ENCODE results near the gene GLT6D1.

GRCh38 chr9:135618866-135619598 is 20.3 kb downstream of the GLT6D1 start:
- TF ChIP-seq, protein P1, sequence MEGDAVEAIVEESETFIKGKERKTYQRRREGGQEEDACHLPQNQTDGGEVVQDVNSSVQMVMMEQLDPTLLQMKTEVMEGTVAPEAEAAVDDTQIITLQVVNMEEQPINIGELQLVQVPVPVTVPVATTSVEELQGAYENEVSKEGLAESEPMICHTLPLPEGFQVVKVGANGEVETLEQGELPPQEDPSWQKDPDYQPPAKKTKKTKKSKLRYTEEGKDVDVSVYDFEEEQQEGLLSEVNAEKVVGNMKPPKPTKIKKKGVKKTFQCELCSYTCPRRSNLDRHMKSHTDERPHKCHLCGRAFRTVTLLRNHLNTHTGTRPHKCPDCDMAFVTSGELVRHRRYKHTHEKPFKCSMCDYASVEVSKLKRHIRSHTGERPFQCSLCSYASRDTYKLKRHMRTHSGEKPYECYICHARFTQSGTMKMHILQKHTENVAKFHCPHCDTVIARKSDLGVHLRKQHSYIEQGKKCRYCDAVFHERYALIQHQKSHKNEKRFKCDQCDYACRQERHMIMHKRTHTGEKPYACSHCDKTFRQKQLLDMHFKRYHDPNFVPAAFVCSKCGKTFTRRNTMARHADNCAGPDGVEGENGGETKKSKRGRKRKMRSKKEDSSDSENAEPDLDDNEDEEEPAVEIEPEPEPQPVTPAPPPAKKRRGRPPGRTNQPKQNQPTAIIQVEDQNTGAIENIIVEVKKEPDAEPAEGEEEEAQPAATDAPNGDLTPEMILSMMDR (conservative IDR thresholded peaks at IDR 0.05), result no peak
- TF ChIP-seq EZH2 (IDR thresholded peaks at IDR 0.05; ENCODE audit: low read depth), result no peak

Data from PC-9 (cell line).